ENCODE measurements around the gene TFPI.

Gene TFPI

DNA sequence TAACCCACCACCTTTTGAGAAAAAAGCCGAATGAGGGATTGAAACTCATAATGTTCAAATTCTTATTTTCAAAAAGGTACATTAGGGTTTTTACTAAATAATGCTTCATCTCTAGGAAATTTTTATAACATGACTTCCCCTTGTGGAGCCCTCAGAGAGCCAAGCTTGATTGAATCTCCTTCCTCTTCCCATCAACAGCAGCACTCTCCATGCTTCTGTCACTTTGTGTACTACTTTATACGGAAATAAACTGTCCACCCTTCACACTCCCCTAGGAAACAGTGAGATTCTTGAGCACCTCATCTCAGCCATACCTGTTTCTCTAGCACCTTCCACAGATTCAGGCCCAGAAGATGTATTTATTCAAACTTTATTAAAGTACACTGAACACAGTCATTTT, 51.8 kb downstream of the TFPI start:
- DNase-seq: no peak

DNA sequence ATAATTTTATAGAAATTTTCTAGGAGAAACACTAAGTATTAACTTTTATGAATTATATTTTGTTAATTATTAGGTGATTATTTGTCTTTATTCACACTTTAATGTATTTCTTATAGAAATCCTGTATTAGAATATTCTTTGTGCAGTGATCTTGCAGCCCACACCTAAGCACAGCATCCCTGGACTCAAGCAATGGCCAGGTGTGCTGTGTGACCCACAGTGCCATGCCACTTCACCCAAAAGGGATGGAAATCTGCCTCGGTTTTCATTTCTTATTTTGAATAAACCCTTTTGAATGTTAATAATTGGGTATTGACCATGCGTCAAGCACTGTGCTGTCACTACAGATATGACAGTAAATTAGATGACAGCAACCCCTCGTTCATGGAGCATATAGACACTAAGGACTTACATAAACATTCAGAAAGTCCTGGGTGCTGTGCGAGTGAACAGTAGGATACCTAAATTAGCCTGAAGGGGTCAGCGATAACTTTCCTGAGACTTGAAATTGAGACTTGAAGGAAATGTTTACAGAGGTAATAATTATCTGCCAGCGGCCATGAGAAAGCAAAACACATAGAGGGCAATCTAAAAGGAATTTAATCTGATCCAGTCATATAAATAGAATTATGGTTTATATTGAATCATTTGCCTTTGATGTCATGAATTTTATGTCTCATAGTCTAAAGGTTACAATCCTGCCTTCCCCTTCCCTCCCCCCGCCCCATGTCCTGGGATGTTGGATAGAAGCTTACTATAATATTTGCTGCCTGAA, 53.5 kb downstream of the TFPI start:
- no peak for DNase-seq

DNA sequence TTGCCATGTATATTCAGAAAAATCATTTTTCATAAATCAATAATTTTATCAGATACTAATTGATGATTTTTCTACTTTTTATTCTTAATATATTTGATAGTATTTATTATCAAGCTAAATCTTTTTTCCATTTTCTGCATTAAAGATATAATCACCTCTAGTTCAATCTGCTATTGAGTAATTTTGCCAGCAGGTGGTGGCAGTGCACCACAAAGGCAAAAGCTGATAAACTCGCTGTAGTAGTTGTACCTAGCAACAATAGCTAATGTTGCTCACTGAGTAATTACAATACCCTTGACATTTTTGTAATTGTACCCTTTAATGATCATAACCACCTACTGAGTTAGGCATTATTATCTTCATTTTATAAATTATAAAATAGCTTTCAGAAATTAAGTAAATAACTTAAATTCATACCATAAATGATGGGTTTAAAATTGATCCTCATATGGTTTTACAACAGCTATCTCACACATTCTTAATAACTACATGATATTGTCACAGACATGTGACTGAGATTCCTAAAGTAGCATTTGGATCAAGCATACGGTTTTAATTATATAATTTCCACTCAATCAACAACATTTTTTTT, 54.2 kb downstream of the TFPI start:
- peak; percentile 18 to 44 for DNase-seq

DNA sequence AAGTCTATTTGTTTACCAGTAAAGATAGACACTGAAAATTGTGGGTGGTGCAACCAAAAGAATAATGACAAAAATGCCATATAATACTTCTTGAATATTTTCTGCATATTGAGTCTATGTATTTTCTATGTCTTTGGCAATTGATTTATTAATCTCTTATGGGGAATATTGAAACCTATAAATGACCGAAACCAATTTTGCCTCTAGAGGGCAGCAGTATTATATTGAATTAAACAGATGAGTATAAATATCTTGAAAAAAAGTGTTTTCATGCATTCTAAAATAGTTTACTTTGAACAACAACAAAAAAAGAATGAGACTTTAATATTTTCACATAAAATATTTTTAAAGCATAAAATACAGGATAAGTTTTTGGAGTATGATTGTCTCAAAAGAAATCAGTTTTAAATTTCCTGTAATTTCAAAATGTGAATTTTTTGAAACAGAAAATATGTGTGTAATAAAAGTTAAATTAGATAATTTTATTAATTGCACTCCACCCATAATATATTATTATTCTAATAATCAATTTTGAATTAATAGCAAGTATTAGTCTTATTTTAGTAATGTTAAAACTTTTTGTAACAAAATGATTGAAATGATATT, 56.3 kb downstream of the TFPI start:
- no peak for DNase-seq

DNA sequence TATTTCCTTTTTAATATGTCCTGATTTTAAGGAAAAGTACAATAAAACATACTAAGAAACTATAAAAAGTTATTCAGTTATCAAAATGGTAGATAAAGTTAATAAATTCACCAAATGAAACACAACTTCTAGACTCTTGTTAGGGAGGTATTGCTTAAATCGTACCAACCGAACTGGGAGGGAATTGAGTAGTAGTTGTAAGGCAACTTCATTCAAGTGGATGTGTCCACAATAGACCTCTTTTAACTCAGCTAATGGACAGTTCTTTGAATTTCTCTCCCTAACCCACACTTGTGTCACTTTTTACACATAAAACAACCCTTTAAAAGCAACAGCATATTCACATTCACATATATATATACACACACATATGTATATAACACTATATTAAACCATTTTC, 57.1 kb downstream of the TFPI start:
- DNase-seq: no peak

DNA sequence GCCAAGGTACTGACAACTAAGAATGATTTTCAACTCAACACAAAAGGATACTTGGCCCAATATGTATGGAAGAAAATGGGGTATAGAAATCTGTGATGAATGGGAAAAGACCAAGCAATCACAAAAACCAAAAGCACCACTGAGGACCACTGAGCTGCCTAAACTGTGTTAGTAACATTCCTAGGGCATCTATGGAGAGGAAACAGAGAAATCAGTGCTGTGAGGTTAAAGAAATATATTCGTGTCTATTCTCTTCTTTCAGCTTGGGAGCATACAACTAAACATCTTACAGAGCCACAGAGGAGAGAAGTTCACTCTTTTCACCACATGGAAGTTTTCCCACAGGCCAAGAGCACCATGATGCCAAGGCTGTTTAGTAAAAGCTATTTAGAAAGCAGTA, 58.9 kb downstream of the TFPI start:
- no peak for DNase-seq

DNA sequence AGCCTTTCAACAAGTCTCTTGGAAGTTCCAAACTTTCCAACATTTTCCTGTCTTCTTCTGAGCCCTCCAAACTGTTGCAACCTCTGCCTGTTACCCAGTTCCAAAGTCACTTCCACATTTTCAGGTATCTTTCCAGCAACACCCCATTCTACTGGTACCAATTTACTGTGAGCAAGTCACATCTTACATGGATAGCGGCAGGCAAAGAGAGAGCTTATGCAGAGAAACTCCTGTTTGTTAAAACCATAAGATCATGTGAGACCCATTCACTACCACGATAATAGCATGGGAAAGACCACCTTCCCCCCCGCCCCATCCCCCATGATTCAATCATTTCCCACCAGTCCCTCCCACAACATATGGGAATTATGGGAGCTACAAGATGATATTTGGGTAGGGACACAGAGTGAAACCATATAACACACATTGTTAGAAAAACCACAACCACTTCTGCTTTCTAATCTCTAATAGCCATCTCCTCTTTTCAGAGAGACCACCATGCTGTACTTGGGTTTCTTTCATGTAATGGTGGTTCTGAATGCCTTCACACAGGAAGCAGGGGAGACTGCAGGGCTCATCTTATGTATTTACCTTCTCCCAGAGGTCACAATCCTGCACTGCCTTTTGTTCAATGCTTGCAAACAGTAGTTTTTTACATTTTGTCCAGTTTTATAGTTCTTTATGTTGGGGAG, 60.2 kb downstream of the TFPI start:
- no peak for DNase-seq

DNA sequence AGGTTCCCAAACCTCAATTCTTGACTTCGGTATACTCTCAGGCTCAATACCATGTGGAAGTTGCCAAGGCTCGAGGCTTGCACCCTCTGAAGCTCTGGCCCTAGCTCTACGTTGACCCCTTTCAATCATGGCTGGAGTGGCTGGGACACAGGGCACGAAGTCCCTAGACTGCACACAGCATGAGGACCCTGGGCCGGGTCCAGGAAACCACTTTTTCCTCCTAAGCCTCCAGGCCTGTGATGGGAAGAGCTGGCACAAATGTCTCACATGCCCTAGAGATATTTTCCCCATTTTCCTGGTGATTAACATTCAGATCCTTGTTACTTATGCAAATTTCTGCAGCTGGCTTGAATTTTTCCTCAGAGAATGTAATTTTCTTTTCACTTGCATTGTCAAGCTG, 61.1 kb downstream of the TFPI start:
- DNase-seq: no peak

DNA sequence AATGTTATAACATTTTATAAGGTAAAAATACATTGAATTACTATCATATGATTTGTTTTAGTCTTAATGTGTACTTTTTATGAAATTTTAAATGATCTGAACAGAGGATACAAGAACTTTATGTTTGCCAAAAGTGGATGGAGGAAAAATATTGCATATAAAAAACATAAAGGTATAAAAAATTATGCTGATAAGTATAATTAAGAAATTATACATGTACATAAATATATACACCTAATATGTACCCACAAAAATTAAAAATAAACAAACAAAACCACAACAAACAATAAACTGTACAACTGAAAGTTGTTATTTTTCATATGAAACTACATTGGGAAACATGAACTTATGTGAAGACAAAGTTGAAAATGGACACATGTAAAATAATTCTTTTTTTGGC, 68.0 kb downstream of the TFPI start:
- DNase-seq: no peak

DNA sequence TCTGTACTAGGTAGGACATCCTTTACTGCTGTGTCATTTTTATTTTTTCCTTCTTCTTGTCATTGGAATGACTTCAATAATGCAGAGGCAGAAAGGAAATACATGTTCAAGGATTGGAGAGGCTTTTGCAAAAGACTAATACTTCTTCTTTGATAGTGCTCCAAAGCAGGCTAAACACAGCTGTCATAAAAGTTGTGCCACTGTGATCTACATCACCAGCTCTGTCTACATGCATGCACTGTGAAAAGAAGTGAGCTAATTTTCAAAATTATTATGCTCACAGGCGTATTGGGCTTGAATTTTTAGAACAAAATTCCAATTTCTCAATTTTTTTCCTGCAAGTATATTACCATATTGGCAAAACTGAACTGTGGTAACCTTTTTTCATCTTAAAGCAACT, 68.7 kb downstream of the TFPI start:
- DNase-seq: no peak

DNA sequence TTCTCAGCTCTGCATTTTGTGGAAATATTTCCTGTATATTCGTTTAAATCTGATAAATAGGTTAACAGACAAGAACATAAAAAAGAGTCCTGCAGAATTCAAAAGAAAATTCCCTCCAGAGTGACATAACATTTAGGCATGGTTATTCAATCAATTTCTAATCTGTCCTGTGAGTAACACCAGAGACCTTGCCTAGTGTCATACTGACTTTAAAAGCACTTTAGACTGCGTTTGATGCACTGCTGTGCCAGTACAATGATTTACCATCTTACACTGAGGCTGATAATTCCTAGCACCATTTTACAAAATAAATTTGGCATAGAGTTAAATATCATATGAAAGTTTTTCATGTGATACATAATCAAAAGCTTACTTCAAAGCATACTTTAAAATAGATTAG, 70.7 kb downstream of the TFPI start:
- DNase-seq: no peak

DNA sequence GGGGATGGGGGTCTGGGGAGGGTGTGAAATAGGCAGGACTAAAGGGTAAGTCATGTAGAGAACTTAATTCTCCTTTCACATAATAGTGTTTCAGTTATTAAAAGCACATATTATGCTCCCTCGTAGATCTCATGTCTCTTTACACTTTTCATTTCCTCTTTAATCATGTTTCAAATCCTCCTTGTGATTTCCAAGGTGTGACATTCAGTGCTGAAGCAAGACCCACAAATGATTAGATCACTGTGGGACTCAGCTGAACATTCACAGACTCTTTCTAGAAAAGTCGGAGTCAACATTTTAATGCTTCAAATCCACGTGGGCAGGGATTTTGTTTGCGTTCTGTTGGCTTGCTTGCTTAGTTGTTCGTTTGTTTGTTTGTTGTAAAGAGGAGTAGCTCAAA, 71.4 kb downstream of the TFPI start:
- no peak for DNase-seq

DNA sequence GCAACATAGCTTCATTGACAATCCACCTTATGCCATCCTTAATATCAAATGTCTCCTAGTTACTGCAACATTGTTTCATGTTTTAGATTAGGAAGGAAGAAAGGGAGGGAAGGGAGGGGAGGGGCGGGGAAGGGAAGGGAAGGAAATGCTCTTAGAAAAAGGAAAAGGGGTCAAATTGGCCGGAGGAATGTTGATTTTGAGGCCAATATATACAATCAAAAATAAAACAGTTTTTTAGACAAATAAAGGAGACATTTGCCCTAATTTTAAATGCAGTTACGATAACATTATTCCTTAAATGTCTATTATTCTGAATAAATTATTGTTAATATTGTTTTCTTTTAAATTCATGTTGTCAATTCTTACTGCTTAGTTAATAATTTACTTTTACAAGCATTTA, 72.7 kb downstream of the TFPI start:
- no peak for DNase-seq

DNA sequence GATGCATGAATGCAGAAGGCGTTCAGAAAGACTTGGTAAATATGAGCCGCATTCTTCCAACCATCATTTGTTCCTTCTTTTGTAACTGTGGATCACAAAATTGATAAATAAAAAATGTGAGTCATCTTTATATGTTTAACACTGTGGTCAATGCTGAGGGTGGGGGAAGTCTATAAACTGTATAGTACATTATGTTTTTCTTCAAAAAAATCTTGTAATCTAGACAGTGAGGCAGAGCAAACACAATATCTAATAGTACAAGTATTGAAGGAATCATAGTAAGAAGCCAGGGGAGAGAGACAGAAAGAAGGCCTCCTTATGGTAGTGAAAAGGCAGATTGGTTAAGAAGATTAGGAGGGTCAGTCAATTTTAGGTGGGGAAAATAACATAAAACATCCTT, 75.5 kb downstream of the TFPI start:
- DNase-seq: no peak

DNA sequence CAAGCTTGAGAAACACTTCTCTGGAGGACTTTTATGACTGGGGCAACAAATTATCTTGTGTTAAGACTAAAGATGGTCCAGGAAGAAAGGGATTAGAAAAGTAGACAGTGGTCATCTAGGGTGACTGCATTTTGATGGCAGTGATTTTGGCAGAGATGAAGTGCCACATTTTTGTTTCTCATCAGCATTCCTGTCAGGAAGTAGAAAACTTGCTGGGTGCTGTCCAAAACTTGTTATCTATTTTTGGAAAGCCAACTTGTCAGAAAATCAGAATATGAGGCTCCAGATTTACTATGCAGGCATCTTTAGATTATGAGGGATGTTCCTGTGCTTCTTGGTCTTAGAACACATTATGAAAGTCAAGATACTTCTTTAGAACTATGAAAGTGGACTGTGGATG, 77.2 kb downstream of the TFPI start:
- no peak for DNase-seq

DNA sequence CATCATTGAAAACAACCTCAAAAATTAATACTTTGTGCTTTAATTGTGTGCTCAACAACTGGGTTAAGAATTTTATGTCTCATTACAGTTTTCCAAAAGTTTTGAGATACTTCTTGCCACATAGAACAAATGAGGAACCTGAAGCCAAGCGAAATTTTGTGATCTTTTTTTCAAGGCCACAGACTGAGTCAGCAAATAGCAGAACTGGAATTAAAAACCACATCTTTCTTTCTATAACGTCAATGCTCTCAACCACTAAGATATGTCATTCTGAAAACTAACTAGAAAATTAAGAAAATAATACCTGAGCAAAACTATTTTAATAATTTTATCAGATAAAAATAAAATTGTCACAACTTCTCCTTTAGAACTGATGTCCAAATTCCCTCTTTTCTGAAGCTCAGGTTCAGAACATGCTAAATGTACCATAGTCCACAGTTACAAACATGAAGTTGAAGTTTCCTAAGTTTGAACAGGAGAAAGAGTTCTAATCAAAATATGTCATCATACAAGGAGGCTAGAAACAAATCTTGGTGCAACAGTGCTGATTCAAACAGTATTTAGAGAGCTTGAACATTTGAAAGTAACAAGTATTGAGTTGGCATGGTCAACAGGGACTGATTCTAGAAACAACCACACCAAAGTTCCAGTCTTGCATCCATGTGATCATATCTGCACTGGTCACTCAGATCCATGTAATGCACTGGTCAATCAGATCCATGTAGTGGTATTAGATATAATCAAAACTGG, 78.6 kb downstream of the TFPI start:
- no peak for DNase-seq

DNA sequence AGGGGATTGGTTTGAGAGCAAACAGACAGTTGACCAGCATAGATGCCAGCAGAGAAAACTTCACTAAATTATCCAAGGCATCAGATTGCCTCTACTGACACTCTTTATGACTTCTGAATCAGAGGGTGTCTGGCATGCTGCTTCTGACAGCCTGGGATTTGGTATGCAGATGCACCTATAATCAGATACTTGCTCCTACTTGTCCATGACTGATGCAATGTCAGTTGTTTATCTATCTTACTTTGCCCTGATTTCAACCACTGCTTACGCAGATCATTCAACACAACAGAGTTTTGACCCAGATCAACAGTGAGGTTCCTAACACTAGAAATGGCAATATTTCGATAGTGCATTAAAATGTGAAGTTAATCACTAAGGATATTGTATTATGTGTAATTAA, 83.5 kb downstream of the TFPI start:
- DNase-seq: no peak

DNA sequence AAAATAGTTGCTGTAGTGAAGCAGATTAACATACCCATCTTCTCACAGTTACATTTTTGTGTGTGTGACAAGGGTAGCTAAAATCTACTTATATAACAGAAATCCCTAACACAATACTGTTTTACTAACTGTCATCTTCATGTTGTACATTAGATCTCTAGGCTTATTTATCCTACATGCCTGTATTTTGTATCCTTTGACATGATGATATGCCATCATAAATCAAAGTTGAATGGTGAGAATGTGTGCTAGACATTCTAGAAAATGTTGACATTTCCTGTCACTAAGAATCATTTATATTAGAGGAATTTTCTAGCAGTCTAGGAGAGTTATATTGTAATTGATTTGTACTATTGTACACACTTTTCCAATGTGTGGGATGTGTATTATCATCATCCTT, 84.7 kb downstream of the TFPI start:
- no peak for DNase-seq

DNA sequence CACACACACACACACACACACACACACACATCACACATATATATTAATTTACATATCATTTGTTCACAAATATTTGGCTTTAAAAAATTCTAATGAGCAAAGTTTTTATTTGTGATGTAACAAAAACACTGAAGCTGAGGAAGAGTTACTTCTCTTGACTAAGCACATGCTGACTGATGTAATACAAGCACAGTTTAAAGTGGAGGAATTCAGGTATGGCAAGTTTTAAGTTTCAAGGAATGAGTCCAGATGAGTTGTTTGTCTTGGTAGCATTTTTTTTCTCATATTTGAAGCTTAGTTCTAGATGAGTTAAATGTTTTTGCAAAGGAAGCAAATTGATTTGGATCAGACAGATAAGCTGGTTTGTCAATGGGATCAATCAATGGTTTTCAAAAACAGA, 86.0 kb downstream of the TFPI start:
- no peak for DNase-seq

DNA sequence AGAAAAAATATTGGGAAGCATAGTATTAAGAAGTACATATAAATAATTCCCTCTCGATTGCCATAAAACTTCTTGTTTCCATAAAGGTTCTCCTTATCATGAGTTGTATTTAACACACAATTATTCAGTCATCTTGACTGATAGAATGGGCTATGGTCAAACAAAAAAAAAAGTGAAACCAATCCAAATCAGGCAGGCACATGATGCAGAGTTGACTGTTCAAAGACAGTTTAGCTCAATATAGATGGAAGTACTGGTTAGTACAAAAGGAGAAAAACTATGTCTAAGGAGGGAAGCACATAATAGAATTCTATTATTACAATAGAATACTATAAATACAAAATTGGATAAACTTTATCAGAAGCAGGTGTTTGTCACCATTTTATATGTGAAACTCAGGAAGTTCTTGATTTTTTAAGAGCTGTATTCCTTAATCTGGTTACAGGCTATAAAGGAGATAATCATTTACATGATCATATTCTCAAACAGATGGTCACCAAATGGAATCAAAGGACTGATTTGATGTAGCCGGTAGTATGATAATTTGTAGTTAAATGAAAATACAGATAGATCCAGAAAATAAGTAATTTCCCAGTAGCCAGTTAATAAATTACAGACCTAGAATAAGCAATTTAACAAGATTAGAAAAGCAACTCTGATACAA, 88.0 kb downstream of the TFPI start:
- DNase-seq: no peak

DNA sequence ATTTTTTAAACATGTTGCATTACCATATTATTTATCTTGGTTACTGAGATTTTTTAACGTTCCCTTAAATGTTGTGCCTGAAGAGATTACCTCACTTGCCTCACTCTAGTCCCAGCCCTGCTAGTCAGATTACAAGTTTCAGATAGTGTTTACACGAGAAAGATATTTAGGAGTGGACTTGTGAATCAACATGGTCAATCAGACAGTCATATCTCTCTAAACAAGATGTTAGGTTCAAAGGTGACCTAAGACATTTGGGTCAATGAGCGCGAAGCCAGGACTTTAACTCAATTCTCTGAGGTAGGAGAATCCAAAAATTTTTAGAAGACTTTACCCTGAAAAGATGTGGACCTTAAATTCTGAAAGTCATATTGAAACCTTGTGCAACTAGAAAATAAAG, 91.4 kb downstream of the TFPI start:
- no peak for DNase-seq
